ENCODE results near the gene LRRC8E. TPM values are rescaled to one million over a fixed set of nuclear protein-coding genes. Genes with fewer than 3 reads are reported as not detected.

Gene LRRC8E
- total and polyA plus RNA-seq, 2 of the 8 experiments (the other 6 are each of a cell fraction or from before 2014, with no cell fraction given) = 2.7 to 2.9 TPM

DNA sequence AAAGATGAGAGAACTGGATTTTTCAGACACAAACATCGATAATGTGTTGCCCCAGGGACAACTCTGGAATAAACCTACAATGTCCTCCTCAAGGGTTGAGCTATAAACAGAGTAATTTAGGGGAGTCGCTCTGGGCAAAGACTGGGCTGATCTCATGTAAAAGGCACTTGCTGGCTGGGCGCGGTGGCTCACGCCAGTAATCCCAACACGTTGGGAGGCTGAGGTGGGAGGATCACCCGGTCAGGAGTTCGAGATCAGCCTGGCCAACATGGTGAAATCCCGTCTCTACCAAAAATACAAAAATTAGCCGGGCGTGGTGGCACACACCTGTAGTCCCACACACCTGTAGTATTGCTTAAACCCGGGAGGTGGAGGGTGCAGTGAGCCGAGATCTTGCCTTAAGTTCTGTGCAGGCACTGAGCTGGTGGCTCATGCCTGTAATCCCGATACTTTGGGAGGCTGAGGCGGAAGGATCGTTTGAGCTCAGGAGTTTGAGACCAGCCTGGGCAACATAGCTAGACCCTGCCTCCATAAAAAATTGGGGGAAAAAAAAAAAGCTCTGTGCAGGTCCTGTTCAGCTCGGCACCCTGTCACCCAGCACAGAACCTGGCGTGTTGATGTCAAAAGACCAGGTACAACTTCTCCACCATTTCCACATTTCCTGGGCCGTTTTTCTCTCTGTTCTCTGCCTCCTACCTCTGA, 53.7 kb downstream of the LRRC8E start (continued):
- TF ChIP-seq, protein P1, sequence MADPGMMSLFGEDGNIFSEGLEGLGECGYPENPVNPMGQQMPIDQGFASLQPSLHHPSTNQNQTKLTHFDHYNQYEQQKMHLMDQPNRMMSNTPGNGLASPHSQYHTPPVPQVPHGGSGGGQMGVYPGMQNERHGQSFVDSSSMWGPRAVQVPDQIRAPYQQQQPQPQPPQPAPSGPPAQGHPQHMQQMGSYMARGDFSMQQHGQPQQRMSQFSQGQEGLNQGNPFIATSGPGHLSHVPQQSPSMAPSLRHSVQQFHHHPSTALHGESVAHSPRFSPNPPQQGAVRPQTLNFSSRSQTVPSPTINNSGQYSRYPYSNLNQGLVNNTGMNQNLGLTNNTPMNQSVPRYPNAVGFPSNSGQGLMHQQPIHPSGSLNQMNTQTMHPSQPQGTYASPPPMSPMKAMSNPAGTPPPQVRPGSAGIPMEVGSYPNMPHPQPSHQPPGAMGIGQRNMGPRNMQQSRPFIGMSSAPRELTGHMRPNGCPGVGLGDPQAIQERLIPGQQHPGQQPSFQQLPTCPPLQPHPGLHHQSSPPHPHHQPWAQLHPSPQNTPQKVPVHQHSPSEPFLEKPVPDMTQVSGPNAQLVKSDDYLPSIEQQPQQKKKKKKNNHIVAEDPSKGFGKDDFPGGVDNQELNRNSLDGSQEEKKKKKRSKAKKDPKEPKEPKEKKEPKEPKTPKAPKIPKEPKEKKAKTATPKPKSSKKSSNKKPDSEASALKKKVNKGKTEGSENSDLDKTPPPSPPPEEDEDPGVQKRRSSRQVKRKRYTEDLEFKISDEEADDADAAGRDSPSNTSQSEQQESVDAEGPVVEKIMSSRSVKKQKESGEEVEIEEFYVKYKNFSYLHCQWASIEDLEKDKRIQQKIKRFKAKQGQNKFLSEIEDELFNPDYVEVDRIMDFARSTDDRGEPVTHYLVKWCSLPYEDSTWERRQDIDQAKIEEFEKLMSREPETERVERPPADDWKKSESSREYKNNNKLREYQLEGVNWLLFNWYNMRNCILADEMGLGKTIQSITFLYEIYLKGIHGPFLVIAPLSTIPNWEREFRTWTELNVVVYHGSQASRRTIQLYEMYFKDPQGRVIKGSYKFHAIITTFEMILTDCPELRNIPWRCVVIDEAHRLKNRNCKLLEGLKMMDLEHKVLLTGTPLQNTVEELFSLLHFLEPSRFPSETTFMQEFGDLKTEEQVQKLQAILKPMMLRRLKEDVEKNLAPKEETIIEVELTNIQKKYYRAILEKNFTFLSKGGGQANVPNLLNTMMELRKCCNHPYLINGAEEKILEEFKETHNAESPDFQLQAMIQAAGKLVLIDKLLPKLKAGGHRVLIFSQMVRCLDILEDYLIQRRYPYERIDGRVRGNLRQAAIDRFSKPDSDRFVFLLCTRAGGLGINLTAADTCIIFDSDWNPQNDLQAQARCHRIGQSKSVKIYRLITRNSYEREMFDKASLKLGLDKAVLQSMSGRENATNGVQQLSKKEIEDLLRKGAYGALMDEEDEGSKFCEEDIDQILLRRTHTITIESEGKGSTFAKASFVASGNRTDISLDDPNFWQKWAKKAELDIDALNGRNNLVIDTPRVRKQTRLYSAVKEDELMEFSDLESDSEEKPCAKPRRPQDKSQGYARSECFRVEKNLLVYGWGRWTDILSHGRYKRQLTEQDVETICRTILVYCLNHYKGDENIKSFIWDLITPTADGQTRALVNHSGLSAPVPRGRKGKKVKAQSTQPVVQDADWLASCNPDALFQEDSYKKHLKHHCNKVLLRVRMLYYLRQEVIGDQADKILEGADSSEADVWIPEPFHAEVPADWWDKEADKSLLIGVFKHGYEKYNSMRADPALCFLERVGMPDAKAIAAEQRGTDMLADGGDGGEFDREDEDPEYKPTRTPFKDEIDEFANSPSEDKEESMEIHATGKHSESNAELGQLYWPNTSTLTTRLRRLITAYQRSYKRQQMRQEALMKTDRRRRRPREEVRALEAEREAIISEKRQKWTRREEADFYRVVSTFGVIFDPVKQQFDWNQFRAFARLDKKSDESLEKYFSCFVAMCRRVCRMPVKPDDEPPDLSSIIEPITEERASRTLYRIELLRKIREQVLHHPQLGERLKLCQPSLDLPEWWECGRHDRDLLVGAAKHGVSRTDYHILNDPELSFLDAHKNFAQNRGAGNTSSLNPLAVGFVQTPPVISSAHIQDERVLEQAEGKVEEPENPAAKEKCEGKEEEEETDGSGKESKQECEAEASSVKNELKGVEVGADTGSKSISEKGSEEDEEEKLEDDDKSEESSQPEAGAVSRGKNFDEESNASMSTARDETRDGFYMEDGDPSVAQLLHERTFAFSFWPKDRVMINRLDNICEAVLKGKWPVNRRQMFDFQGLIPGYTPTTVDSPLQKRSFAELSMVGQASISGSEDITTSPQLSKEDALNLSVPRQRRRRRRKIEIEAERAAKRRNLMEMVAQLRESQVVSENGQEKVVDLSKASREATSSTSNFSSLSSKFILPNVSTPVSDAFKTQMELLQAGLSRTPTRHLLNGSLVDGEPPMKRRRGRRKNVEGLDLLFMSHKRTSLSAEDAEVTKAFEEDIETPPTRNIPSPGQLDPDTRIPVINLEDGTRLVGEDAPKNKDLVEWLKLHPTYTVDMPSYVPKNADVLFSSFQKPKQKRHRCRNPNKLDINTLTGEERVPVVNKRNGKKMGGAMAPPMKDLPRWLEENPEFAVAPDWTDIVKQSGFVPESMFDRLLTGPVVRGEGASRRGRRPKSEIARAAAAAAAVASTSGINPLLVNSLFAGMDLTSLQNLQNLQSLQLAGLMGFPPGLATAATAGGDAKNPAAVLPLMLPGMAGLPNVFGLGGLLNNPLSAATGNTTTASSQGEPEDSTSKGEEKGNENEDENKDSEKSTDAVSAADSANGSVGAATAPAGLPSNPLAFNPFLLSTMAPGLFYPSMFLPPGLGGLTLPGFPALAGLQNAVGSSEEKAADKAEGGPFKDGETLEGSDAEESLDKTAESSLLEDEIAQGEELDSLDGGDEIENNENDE (IDR thresholded peaks at IDR 0.05; ENCODE audit: insufficient replicate concordance, low read length) = no peak
- no peak for TF ChIP-seq ASH2L (IDR thresholded peaks at IDR 0.05; ENCODE audit: low read length)
- TF ChIP-seq SUZ12 (IDR thresholded peaks at IDR 0.05; ENCODE audit: low read length) = no peak
- TF ChIP-seq KDM4A (IDR thresholded peaks at IDR 0.05; ENCODE audit: low read depth, low read length, severe bottlenecking) = no peak

Measured in H1 (cell line).